Activated naive CD4-positive, alpha-beta T cell treated with anti-CD3 and anti-CD28 coated beads, Interleukin-2, amount 10 ng/mL, durations not matched to agents 7 days and 5 days (primary cell): ENCODE measurements around the gene MRO.
"Not testable (repeated sequence)": the region's sequence is repeated elsewhere in the genome, so short reads cannot be mapped to it uniquely, and the experiment has no call there.

Experiments used
- CTCF ChIA-PET: fragments of 350-600 bp; sonication (Branson Sonifier 250); formaldehyde crosslinking; loops from one replicate; lab custom pipeline; 2021; ENCODE audit warnings: antibody characterized with exemption; lab: Charles Lee
- DNase-seq: peaks from one replicate; pipeline ENCODE4 v3.0.0-alpha.2; 2020
- H3K27ac Mint-ChIP-seq: one replicate; pipeline ENCODE4 v1.8.0; 2021; ENCODE audit warnings: mild to moderate bottlenecking, moderate library complexity, mixed read lengths
- H3K27me3 Mint-ChIP-seq: one replicate; pipeline ENCODE4 v1.8.0; 2021; ENCODE audit warnings: mild to moderate bottlenecking, mixed read lengths
- H3K36me3 Mint-ChIP-seq: one replicate; pipeline ENCODE4 v1.8.0; 2021; ENCODE audit warnings: mixed read lengths
- H3K4me1 Mint-ChIP-seq: one replicate; pipeline ENCODE4 v1.8.0; 2021; ENCODE audit warnings: mixed read lengths
- H3K4me3 Mint-ChIP-seq: one replicate; pipeline ENCODE4 v1.8.0; 2021; ENCODE audit warnings: mild to moderate bottlenecking, moderate library complexity, mixed read lengths
- H3K9me3 Mint-ChIP-seq: one replicate; pipeline ENCODE4 v1.8.0; 2021; ENCODE audit warnings: mixed read lengths

MRO gene

DNA sequence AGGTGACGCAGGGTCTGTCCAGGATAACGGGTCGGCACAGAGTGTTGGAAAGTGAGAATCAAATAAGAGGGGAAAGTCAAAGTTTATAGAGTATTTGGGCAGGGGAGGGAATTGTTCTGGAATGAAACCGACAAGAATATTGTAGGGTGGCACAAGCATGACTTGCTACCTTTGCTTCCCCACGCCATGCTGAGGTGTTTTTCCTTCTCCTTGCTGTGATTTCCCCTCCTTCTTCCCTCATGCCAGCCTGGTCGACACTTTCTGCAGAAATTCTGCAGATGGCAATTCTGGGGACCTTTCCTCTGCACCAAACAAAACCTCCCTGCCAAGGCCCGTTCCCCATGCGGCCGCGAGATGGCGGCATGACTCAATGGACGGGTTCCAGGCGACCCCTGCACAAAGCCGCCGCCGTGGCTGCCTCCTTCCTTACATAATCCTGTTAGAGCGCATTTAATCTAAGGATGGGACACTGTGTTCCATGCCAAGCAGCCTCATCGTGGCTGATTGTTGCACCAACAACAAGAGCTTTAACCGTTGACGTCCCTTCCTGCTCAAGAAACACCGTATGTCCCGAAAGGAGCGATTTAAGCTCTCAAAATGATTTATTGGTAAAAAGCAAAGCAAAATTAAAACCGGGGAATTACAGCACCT, at the start of gene MRO:
Gene MRO, minus strand, starts transcription at position 289 of the 651 bp plus-strand sequence. CDS start 10,616 bp downstream, outside the sequence.
- H3K4me3 Mint-ChIP-seq = no peak within 1 kb of the TSS
- no peaks in the 10 kb centered on the region for H3K4me1 Mint-ChIP-seq
- DNase-seq = peak; percentile 83
- H3K9me3 Mint-ChIP-seq = no peaks in the 10 kb centered on the region
- no peaks in the 10 kb centered on the region for H3K36me3 Mint-ChIP-seq
- no peak within 1 kb of the TSS for H3K27ac Mint-ChIP-seq
- CTCF ChIA-PET = interaction anchor here (0.6 to 3.1 kb wide), 11 partner anchors 12 to 510 kb away, joined by 3 to 23 read pairs (median 4); partner anchors contain the start of gene ME2
- H3K27me3 Mint-ChIP-seq = peaks cover 17% of the 10 kb centered on the region

DNA sequence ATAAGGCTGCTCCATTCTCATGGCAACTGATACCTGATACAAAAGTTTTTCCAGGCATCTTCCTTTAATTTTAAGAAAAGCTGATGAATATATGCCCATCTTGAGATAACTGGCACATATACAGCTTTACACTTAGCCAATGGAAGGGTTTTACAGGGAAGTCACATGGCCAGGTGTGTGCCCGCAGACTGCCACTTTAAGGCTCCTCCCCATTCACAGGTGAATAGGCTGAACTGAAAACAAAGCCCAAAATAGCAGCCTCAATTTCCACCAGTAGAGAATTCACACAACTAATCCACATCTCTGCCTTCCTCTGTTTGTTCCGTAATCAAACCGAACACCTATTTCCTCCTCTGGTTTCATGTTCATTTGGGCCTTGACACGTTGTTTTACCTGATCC, 49.3 kb upstream of the MRO start:
- H3K27ac Mint-ChIP-seq = no peak overlapping the region
- CTCF ChIA-PET = interaction anchor here (0.7 to 0.9 kb wide), 2 partner anchors 12 to 49 kb away, joined by 3 read pairs; partner anchors contain the start of gene MRO
- no peaks in the 10 kb centered on the region for H3K9me3 Mint-ChIP-seq
- peaks cover 11% of the 10 kb centered on the region for H3K27me3 Mint-ChIP-seq
- no peak for DNase-seq
- no peaks in the 10 kb centered on the region for H3K36me3 Mint-ChIP-seq
- H3K4me1 Mint-ChIP-seq = no peaks in the 10 kb centered on the region
- H3K4me3 Mint-ChIP-seq = no peak overlapping the region

DNA sequence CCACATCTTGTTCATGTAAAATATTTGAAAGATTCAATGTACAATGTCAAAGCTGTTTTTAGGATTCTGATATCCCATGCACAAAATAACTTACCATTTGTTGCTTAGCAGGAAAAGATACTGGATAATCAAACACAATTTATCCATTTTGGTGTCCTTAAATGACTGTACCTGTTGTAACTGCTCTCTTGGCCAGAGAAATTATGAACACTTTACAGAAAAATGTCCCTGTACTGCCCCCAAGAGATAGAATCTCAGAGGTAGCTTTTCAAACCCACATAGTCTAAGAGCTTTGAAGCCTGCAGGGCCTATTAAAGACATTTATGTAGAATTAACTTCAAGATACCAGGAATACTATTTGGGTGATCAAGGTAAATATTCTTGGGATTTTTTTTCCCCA, 46.9 kb upstream of the MRO start:
- H3K27ac Mint-ChIP-seq = no peak overlapping the region
- CTCF ChIA-PET = interaction anchor here (1.2 to 1.3 kb wide), 3 partner anchors 9 to 47 kb away, joined by 3 to 9 read pairs (median 4); partner anchors contain the start of gene MRO
- no peaks in the 10 kb centered on the region for H3K4me1 Mint-ChIP-seq

DNA sequence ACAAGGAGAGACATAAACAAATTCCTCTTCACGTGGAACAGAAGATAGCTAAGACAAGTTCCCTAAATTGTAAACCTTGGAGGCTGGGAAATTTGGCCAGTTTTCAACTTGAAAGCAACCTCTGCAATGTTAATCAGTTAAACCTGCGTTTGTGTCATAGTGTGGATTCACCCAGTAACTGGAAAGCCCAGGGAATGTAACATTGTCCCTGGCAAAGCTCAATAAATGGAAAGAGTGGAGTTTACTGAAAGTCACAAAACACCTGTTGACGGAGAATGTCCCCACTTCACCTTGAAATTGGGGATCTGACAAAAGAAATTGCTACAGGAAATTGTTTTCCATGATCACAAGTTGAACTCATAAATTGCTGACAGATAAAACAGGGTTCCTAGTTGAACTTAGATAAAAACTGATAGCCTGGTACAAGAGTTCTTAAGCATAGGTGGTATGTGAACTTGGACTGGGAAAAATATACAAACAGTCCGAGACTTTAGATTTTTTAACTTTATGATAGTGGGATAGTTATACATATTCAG, 44.1 kb upstream of the MRO start:
- no peaks in the 10 kb centered on the region for H3K9me3 Mint-ChIP-seq
- CTCF ChIA-PET = no interaction called here
- H3K27ac Mint-ChIP-seq = no peak overlapping the region
- H3K4me1 Mint-ChIP-seq = no peaks in the 10 kb centered on the region
- peaks cover 17% of the 10 kb centered on the region for H3K27me3 Mint-ChIP-seq
- H3K36me3 Mint-ChIP-seq = no peaks in the 10 kb centered on the region
- no peak overlapping the region for H3K4me3 Mint-ChIP-seq
- no peak for DNase-seq

More for the DNA sequence above, 46.9 kb upstream of the MRO start:
- DNase-seq = no peak
- peaks cover 8% of the 10 kb centered on the region for H3K27me3 Mint-ChIP-seq
- no peaks in the 10 kb centered on the region for H3K36me3 Mint-ChIP-seq
- H3K4me3 Mint-ChIP-seq = no peak overlapping the region
- no peaks in the 10 kb centered on the region for H3K9me3 Mint-ChIP-seq

DNA sequence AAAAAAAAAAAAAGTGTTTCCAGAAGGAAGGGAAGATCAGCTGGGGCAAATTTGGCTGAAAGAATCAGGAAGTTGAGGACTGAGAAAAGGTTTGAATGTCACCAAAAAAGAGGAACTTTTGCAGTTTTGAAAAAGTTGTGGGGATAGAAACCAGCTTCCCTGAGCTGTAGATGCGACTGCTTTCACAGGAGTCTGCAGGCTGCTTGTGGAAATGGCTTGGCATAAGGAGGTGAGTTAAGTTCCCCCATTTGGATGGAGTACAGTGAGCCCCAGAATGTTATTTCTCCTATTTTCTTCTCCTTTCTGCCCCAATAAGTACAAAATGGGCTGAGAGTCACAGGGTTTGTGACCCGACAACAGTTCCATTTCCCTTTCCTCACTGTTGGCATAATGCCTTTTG, 42.6 kb upstream of the MRO start:
- Mint-ChIP-seq H3K9me3 (no peaks in the 10 kb centered on the region), H3K36me3 (no peaks in the 10 kb centered on the region), H3K27ac (no peak overlapping the region), H3K4me1 (no peaks in the 10 kb centered on the region), H3K27me3 (peaks cover 23% of the 10 kb centered on the region), H3K4me3 (no peak overlapping the region)
- CTCF ChIA-PET = no interaction called here
- no peak for DNase-seq

DNA sequence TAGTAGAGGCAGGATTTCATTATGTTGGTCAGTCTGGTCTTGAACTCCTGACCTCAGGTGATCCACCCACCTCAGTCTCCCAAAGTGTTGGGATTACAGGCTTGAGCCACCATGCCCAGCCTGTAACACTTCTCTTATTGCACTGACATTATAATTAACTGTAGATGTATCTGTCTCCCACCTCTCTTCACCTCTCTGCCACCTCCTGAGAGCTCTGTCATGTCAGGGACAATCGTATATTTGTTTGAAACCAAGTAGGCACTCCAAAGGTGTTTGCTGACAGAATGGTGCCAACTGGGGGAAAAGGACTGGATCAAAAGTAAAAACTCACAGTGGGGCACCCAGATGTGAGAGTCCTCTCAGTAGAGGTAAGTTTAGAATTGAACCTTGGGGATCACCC, 41.8 kb upstream of the MRO start:
- CTCF ChIA-PET = no interaction called here
- Mint-ChIP-seq H3K4me3 (no peak overlapping the region), H3K9me3 (no peaks in the 10 kb centered on the region), H3K36me3 (no peaks in the 10 kb centered on the region), H3K27me3 (peaks cover 27% of the 10 kb centered on the region), H3K4me1 (no peaks in the 10 kb centered on the region), H3K27ac (no peak overlapping the region)
- DNase-seq = no peak

DNA sequence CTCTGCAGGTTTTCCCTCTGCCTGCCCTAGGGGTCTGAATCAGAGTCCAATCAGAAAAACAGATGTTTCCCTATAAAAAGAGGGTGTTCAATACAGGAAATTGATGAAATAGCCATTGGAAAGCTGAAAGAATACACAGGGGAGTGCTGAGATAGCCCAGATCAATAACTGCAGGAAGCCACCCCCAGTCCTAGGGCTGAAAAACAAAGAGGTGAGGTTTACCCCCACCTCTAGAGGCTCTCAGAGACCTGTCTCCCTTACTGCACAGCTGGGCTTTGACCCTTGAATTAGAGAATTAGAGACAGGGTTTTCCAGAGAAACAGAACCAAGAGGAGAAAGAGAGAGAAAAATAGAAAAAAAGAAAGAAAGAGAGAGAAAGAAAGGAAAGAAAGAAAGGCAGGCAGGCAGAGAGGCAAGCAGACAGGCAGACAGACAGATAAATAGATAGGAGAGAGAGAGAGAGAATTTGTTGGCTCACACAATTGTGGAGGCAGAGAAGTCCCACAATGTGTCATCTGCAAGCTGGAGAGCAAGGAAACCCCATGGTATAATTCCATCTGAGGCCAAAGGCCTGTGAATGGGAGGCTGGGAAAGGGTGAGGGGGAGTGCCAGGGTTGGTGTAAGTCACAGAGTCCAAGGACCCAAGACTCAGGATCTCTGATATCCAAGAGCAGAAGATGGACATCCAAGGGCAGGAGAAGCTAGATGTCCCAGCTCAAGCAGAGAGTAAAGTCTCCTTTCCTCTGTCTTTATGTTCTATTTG, 40.2 kb upstream of the MRO start:
- H3K4me3 Mint-ChIP-seq = no peak overlapping the region
- no peak overlapping the region for H3K27ac Mint-ChIP-seq
- H3K4me1 Mint-ChIP-seq = no peaks in the 10 kb centered on the region
- peaks cover 32% of the 10 kb centered on the region for H3K27me3 Mint-ChIP-seq
- H3K36me3 Mint-ChIP-seq = no peaks in the 10 kb centered on the region
- H3K9me3 Mint-ChIP-seq = no peaks in the 10 kb centered on the region
- no peak for DNase-seq
- CTCF ChIA-PET = interaction anchor here (0.6 kb wide), 1 partner anchor 21 kb away, joined by 3 read pairs; no protein-coding TSS in a partner anchor

DNA sequence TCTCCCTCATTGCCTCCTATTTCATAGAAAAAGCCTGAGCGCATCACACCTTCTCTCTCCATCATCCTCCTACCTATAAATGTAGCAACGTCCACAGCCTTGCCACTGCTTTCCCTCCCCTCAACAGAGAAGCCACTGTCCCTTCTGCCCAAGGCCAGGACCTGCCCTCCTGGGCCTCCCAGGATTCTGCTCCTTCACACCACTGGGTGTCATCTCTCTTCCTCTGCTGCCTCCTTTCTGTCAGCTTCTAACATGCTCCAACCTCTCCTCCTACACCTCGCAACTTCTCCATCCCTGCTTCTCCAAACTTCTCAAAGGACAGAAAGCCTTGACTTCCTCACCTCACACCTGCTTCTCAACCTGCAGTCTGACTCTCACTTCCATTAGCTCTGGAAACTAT, 37.9 kb upstream of the MRO start:
- H3K9me3 Mint-ChIP-seq = peaks cover 3% of the 10 kb centered on the region
- H3K4me3 Mint-ChIP-seq = no peak overlapping the region
- H3K36me3 Mint-ChIP-seq = no peaks in the 10 kb centered on the region
- no peak for DNase-seq
- no peak overlapping the region for H3K27ac Mint-ChIP-seq
- CTCF ChIA-PET = interaction anchor here (0.6 kb wide), 2 partner anchors 14 to 27 kb away, joined by 3 read pairs; no protein-coding TSS in a partner anchor
- no peaks in the 10 kb centered on the region for H3K4me1 Mint-ChIP-seq
- peaks cover 32% of the 10 kb centered on the region for H3K27me3 Mint-ChIP-seq

DNA sequence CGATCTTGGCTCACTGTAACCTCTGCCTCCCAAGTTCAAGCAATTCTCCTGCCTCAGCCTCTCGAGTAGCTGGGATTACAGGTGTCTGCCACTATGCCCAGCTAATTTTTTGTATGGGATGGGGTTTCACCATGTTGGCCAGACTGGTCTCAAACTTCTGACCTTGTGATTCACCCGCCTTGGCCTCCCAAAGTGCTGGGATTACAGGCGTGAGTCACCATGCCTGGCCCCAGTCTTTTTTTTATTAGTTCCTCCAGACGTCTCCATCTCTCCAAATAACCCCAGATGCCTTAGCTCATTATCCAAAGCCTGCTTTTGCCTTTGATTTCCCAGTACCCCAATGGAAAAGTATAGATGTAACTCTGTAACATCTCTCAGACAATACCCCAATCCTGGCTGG, 37.4 kb upstream of the MRO start:
- H3K9me3 Mint-ChIP-seq, H3K27ac Mint-ChIP-seq, H3K4me1 Mint-ChIP-seq, DNase-seq, H3K36me3 Mint-ChIP-seq, H3K4me3 Mint-ChIP-seq: not testable (repeated sequence)
- CTCF ChIA-PET = interaction anchor here (0.6 to 1.4 kb wide), 2 partner anchors 11 to 27 kb away, joined by 3 read pairs; no protein-coding TSS in a partner anchor
- peaks cover 32% of the 10 kb centered on the region for H3K27me3 Mint-ChIP-seq

DNA sequence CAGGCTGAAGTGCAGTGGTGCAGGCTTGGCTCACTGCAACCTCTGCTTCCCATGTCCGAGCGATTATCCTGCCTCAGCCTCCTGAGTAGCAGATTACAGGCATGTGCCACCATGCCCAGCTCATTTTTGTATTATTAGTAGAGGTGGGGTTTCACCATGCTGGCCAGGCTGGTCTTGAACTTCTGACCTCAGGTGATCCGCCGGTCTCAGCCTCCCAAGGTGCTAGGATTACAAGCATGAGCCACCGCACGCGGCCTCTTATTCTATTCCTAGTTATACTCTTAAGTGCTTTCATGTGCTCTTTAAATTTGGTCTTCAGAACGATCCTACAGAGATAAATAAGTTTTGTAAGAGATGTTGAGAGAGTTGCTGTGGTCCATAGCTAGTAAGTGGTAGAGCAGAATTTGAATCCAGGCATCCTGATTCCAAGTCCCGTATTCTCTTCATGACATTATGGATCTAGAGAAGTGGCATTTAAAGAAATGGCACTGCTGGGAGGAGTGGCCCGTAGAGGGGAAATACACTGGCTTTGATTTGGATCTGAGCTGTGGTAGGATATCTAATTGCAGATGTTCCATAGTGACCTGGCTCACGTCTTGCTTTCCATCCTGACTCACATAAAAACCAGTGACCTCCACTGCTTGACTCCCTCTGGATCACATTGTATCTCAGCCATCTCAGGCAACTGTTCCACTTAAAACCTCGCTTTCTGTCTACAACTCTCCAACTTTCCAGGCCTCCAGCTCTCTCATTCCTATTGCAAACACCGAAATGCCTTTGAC, 36.4 kb upstream of the MRO start:
- Mint-ChIP-seq H3K4me1 (no peaks in the 10 kb centered on the region), H3K27me3 (peaks cover 32% of the 10 kb centered on the region), H3K27ac (no peak overlapping the region), H3K36me3 (no peaks in the 10 kb centered on the region), H3K9me3 (peaks cover 3% of the 10 kb centered on the region), H3K4me3 (no peak overlapping the region)
- no peak for DNase-seq
- CTCF ChIA-PET = interaction anchor here (1.4 kb wide), 1 partner anchor 10 kb away, joined by 3 read pairs; no protein-coding TSS in a partner anchor

DNA sequence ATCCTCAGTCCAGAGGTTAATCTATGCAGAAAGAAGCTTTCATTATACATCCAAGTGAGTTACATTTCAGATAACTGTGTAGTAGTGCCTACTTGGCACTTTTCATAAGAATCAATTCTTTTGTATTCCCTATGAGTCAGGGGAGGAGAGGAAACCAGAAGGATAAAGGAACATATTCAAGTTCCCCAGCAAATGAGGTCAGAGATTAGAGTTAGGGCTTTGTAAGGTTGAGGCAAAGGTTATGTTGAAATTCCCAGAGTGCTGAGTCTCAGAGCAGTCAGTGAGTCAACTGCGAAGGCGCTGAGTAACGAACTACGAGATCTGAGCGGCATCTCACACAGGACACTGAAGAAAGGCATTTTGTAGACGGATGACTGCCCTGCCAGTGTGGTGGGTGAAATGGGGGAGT, 34.1 kb upstream of the MRO start:
- Mint-ChIP-seq H3K27ac (no peak overlapping the region), H3K27me3 (peaks cover 18% of the 10 kb centered on the region), H3K4me1 (no peaks in the 10 kb centered on the region), H3K9me3 (peaks cover 3% of the 10 kb centered on the region), H3K36me3 (no peaks in the 10 kb centered on the region), H3K4me3 (no peak overlapping the region)
- CTCF ChIA-PET = no interaction called here
- no peak for DNase-seq

DNA sequence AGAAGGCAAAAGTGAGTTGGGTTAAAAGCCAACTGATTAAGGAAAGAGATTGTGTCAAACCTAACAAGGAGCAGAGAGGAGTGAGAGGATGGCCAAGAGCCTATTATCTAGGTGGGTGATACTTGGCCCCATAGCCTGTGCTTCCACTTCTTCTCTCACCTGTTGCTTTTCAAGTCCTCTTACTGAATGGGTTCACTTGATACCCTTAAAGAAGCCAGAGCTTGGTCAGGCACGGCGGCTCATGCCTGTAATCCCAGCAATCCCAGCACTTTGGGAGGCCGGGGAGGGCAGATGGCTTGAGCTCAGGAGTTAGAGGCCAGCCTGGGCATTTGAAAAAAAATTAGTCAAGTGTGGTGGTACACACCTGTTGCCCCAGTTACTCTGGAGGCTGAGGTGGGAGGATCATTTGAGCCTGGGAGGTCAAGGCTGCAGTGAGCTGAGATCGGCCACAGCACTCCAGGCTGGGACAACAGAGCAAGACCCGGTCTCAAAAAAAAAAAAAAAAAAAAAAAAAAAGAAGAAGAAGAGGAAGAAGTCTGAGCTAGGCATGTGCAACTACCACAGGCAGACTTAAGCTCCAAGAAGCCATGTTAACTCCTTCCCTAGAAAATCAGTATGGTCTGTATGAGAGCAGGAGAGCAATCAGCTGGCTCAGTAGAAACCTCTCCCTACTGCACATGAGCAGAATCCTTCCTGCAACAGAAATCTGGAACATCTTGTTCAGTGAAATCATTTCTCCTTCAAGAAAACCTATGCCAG, 30.7 kb upstream of the MRO start:
- H3K27me3 Mint-ChIP-seq = peaks cover 7% of the 10 kb centered on the region
- no peak for DNase-seq
- no peaks in the 10 kb centered on the region for H3K4me1 Mint-ChIP-seq
- no peak overlapping the region for H3K4me3 Mint-ChIP-seq
- H3K9me3 Mint-ChIP-seq = peaks cover 3% of the 10 kb centered on the region
- CTCF ChIA-PET = no interaction called here
- no peaks in the 10 kb centered on the region for H3K36me3 Mint-ChIP-seq
- no peak overlapping the region for H3K27ac Mint-ChIP-seq

DNA sequence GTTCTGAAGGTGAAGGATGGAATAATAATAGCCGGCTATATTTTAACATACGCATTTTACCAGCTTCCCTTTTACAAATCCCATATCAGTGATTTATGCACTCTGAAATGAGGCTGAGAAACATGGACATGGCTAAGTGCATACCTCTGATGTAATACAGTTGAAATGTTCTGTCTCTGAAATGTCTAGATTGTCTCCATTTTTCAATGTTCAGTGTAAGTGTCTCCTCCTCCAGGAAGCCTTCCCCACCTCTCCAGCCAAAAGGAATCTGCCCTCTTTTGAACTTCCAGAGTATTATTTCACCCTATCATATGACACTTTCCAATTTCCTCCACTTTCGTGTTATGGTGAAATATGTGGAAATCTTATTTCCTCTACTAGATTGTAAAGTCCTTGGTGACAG, 29.6 kb upstream of the MRO start:
- Mint-ChIP-seq H3K9me3 (peaks cover 2% of the 10 kb centered on the region), H3K27me3 (peaks cover 4% of the 10 kb centered on the region), H3K36me3 (no peaks in the 10 kb centered on the region), H3K4me3 (no peak overlapping the region), H3K27ac (no peak overlapping the region), H3K4me1 (no peaks in the 10 kb centered on the region)
- DNase-seq = no peak
- CTCF ChIA-PET = no interaction called here
